Stimulated activated CD4-positive, alpha-beta T cell treated with anti-CD3 and anti-CD28 coated beads, Interleukin-1b, Interleukin-23, amount 100 ng/mL, for 1 hour (primary cell): ENCODE measurements around the gene UFD1.

Experiments
- DNase-seq, 2 donors: peaks; one replicate each; pipeline ENCODE4 v3.0.0-alpha.2; 2020; ENCODE audit warnings: low read depth in 2 of 2

The UFD1 gene

DNA sequence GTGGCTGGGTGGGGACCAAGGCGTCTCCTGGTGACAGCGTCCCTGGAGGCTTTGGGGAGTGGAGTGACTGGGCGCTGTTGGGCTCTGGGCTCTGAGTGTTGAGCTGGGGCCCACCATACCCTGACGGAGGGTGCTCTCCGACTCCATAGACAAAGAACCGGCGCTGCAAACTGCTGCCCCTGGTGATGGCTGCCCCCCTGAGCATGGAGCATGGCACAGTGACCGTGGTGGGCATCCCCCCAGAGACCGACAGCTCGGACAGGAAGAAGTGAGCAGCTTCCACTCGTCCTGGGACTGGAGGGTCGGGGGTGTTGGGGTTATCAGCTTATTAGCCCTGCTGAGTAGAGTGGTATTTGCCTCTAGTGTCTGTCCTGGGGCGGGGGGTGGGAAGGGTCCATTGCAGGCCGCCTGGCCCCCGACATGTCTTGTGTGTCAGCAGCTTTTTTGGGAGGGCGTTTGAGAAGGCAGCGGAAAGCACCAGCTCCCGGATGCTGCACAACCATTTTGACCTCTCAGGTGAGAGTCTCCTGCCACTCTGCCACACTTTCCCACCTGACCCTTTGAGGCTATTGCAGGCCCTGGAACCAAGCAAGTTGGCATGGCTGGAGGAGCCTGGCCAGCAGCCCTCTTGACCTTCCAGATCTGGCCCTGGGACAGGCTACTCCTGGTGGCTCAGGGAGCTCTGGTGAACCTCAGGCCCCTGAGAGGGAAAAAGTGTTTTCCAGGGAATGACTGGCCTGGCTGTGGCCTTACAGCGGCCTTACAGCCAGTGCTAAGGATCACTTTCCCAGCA, 37.6 kb upstream of the UFD1 start:
- DNase-seq: no peak

DNA sequence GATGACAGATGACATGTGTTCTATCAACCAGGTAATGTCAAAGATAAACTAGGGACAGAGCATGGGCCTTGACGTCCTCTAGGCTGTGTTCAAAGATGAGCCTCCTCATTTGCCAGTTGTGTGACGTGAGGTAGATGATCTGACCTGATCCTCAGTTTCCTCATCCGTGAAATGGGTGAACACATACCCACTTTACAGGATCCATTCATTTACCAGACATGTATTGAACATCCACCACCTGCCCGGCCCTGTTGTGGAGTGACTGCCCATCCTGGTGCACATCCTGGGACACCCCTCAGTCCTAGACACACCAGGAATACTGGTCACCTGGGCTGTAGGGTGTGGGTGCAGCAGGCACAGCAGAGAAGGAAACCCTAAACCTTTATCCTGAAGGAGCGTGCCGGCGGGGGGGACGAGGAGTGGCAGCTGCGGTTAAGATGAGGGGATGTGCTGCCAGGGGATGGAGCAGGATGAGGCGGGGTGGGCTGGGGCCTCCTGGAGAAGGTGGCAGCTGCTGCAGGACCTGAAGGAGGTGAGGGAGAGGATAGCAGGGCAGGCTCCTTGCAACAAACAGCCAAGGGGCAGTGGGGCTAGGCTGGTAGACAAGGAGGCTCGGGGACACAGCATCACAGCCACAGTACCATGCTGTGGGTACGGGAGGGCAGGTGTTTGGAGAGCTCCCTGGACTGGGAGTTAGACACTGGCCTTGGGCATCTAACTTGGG, 36.8 kb upstream of the UFD1 start:
- DNase-seq: no peak

DNA sequence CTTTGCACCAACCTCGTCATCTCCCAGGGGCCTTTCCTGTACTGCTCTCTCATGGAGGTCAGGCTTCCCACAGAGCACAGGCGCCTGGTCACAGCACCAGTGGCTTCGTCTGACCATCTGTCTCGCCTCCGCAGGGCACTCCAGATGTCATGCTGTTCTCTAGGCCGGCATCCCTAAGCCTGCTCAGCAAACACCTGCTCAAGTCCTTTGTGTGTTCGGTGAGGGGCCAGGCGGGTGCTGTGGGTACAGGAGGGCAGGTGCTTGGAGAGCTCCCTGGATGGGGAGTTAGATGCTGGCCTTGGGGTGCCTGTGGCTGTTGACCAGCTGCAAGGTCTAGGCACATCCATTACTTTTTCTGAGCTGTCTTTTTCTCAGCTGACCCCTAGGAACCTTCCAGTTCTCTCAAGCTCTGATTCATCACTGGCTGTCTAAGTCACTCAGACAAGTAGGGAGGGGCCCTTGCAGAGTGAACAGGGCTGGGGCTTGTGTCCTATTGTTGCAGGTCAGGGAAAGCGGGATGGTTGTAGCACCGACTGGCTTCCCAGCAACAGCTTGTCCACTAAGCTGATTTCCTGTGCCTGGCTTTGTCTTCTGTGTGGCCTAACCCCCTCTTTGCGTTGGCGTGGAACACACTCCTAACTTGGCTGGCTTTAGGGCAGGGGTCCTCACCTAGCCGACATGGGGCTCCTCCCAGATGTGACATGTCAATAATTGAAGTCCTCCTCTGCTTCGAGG, 36.0 kb upstream of the UFD1 start:
- DNase-seq: no peak

DNA sequence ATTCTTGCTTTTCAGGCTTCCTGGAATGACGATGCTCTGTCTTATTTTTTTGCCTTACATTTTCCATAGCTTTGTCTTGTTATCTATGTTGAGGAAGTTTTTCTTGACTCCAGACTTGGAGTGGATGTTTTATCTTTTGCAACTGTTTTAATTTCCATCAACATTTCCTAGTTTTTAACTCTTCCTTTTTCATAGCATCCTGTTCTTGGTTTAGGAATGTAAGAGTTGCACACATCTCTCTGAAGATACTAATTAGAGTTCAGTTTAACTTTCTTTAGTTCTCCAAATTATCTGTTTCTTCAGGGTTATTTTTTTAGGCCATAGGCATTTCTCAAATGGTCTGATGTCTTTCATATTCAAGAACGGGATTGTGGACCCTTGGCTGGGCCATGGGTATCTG, 34.8 kb upstream of the UFD1 start:
- no peak for DNase-seq

DNA sequence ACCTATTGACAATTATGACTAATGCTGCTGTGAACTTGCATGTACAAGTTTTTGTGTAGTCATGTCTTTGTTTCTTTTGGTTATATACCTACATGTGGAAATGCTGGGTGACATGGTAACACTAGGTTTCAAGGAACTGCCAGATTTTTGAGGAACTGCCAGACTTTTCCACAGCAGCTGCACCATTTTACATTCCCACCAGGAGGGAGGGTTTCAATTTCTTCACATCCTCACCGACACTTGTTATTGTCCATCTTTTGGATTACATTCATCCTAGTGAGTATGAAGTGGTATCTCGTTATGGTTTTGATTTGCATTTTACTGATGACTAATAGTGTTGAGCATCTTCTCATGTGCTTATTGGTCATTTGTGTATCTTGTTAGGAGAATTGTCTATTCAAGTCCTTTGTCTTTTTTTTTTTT, 31.9 kb upstream of the UFD1 start:
- DNase-seq: no peak

DNA sequence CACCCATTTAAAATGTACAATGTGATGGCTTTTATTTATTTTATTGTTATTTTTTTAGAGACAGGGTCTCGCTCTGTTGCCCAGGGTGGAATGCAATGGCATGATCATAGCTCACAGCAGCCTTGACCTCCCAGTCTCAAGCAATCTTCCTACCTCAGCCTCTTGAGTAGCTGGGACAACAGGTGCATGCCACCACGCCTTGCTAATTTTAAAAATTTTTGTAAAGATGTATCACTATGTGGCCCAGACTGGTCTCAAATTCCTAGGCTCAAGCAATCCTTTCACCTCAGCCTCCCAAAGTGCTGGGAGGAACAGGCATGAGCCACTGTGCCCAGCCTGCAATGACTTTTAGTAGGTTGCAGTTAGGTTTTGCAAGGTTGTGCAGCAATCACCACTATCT, 30.9 kb upstream of the UFD1 start:
- DNase-seq: no peak

DNA sequence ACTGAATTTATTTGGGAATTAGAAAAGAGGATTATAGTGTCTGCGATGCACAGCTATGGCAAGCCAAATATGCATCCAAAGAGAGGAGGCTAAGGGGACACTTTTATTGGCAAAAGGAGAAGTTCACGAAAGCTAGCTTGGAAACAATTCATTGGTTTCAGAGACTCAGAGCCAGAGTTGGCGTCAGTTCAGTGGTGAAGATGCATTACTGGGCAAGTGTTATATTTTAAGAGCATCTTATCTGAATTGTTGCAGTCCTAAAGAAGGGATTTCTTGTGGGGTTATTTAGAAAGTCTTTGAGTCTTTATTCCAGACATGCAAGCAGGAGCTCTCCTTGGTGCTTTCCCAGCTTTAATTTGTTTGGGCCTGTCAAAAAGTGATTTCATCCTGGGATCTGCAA, 30.2 kb upstream of the UFD1 start:
- no peak for DNase-seq

DNA sequence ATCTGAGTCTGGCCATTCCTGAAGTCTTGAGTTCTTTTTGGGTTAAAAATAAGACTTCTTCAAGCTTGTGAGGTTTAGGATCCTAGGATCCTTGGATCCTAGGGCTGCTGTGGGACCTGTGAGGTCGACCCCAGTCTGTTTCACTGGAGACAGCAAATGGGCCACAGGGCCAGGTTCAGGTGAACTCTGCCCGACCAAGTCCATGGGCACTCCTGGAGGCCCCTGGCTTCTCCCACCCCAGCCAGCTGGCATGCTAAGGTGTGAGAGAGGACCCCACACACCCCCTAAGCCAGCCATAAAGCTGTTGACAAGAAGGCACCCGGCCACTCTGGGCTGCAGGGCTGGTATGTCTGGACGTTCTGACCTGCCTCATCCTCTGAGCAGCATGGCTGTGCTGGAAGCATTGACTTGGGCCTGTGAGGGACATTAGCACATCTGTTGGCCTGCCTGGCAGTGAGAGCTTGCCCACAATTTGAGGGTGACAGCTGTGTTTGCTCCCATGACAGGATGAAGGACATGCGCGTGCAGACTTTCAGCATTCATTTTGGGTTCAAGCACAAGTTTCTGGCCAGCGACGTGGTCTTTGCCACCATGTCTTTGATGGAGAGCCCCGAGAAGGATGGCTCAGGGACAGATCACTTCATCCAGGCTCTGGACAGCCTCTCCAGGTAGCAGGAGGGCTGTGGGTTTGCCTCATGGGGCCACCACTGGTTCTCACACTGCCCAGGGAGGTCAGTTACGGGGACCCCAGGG, 29.2 kb upstream of the UFD1 start:
- no peak for DNase-seq

DNA sequence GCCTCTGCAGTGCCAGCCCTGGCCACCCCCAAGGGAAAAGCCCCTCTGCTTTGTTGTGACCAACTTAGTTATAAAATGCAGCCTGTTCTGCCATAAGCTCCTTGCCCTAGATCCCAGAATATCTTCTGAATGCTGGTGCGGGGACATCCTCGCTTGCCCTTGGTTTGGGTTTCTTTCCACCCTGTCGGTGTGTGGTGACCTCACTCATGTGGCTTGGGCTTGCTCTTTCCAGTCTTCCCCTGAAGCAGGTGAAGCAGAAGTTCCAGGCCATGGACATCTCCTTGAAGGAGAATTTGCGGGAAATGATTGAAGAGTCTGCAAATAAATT, 28.5 kb upstream of the UFD1 start:
- DNase-seq: no peak

DNA sequence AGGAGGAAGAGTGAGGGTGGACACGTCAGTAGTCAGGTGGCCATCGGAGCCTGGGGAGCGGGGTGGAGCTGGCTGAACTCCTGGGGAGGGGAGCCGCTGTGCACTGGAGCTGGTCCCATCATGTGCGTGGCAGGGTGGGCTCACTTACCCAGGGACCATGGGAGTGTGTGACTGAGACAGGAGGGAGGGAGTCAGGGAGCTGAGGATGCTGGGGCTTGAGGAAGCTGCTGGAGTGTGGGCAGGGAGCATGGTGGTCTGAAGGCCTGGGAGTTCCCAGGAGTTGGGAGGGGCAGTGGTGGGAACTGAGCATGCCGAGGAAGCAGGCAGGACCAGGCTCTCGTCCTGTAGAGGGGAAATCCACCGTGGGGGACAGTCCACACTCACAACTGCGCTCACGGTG, 27.2 kb upstream of the UFD1 start:
- DNase-seq: no peak

DNA sequence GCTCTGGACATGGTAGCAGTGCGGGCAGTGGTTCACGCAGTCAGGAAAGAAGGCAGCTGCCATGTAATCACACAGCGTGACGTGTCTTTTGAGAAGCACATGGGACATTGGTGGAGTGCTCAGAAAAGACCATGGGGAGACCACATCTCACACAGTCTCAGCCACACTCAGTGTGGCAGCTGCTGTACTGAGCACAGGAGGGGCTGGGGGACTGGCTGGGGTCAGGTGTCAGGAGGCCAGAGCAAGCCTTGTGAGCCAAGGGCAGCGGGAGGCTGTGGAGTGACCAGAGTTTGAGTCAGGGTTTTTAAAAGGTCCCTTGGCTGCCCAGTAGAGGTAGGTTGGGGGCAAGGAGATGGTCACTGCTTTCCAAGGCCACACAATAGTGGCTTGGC, 26.7 kb upstream of the UFD1 start:
- no peak for DNase-seq

DNA sequence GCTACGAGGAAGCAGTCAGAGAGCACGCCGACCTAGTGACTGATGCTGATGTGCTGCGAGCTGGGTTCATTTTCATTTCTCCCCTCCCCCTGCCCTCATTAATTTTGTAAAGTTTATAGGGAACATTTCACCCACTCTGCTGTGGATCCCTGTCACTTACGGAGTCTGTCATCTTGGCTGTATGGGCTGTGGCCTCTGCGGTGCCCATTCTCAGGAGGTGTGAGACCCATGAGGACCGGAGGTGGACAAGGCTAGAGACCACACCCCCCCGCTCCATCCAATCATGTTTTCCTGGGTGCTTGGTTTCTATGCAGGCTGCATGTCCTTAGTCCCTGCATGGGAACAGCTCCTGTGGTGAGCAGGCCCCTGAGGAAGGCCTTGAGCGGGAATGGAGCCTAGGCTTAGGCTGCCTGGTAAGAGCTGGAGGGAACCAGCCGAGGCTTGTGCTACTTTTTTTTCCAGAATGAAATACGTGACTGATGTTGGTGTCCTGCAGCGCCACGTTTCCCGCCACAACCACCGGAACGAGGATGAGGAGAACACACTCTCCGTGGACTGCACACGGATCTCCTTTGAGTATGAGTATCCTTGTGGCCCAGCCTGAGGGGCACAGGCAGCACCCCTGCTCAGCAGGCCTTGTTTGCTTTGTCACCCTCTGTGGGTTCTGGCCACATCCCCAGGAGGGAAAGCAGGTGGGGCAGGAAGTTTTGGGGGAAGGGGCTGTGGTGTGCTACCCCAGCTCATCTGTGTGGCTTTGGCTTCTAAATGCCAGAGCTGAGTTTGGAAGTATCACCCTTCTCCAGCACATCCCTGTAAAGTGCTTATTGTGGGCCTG, 26.1 kb upstream of the UFD1 start:
- no peak for DNase-seq

DNA sequence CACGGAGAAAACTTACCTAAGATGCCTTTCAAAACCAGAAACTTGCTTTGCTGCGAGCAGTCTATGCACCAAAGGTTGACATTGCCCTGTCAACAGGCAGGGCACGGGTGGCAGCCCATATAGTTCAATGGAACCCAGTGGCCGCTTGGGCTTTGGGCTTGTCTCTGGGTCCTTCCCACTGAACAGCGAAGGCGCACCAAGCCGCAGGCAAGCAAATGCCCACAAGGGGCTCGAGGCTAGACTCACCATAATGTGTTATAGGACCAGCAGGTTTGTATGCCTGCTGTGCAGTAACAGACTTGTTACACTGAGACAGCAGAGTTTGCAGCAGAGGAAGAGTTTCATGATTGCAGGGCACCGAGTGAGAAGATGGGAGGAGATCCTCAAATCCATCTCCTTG, 24.9 kb upstream of the UFD1 start:
- no peak for DNase-seq

DNA sequence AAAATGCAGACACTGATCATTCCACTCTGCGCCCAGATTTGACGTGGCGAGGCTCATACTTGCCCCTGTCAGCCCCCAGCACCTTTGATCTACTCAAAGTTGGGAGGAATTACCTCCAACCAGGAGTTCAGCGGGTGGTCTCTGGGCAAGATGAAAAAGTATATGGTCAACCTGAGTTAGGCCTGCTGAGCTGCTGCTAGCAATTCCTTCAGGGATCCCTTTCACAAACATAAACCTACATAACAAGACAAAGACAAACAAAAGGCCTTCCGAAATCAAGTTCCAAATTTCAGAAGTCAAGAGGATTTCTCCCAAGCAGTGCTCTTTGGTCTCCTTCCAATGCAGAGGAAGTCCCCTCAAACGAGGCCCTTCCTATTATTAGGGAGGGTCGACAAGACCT, 24.4 kb upstream of the UFD1 start:
- no peak for DNase-seq

DNA sequence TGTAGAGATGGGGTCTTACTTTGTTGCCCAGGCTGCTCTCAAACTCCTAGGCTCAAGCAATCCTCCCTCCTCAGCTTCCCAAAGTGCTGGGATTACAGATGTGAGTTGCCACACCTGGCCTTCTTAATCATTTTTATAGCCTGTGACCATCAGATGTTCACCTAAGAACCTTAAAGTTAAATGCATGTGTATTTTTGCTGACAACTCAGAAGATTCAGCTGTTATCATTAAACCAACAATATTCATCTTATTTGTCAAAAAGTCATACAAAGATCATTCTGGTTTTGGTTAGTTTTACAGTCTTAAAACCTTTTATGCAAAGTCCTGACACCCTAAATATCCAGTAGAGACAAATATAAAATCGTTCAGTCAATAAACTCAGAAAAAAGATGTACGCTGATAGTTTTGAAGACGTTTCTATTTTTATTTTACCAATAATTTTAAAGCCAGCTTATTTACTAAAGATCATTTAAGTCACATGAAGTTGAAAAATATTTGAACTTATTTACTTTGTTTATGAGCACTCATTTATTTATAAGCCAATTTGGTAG, 23.0 kb upstream of the UFD1 start:
- DNase-seq: no peak

DNA sequence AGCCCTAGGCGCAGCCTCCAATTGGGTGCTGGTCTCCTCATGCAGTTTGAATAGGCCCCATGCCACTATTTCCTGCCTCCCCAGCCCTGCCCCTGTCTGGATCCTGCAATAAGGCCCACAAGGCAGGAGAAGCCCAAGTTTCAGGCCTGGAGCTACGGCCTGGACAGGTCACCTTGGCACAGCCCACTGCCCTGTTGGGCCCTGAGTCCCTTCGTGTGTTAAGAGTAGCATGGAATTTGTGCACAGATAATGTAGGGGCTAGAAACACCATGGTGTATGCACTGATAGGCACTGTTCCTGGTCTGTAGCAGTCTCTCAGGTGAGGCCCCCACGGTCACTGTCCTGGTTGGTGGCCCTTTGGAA, 20.9 kb upstream of the UFD1 start:
- DNase-seq: no peak

DNA sequence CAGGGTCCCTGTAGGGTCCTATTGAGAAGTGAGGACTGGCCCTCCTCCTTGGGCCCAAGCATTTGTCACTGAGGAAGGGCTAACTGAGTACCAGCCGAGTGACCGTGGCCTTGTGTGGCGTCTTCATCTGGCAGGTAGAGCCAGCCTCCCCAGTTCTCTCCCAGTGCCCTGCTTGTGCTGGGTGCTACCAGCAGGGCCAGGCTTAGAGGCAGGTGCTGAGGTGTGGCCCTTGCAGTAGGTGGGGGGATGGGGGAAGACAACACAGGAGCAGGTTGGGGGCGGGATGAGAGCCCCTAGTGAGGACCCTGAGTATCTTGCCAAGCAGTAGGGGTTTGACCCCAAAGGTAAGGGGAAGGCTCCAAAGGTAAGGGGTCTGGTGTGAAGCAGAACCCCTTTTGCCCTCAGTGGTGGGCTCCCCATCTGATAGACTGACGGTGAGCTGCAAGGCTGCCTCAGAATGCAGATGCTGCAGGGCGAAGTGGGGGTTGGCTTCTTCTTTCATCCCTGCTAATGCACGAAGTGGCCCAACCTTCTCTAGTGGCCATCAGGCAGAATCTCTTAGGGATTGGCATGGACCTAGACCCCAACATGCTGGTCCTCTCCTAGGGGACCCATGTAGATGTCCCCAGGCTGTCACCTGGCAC, 20.4 kb upstream of the UFD1 start:
- no peak for DNase-seq

DNA sequence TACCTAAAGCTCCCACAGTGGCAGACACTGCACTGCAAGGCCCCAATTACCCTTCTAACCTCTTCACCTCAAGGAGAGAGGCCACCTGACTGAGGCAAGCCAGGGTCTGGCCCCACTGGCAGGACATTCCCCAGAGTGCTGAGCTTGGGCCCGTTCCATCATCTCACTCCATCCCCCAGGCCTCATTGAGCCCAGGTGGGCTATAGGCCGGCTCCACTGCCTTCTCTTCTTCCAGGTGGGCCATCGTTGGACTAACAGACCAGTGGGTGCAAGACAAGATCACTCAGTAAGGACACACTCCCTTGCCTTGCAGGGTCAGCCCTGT, 19.8 kb upstream of the UFD1 start:
- no peak for DNase-seq

DNA sequence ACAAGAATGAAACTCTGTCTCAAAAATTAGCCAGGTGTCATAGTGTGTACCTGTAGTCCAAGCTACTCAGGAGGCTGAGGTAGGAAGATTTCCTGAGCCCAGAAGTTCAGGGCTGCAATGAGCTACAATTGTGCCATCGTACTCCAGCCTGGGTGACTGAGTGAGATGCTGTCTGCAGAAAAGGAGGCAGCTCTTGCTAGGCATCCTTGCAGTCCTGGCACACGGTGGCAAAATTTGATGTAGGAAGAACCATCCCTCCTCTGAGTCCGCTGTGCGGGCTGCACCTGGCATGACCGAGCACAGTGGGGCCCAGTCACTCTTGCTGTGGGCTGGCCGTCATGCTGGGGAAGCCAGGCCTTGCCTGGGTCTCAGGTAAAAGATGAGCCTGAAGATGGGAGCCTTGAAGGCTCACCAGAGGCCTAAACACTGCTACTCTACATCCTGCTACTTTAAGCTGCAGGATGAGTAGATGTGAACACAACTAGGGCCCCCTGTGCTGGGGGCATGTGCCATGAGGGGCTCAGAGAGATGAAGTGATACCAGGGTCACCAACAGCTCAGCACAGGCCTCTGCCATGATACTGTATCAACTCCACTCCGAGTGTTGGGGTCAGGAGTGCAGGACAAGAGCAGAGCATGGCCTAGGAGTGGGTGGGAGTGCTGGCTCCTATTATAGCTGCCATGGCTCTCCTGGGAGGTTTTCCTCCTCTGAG, 19.3 kb upstream of the UFD1 start:
- DNase-seq: no peak

DNA sequence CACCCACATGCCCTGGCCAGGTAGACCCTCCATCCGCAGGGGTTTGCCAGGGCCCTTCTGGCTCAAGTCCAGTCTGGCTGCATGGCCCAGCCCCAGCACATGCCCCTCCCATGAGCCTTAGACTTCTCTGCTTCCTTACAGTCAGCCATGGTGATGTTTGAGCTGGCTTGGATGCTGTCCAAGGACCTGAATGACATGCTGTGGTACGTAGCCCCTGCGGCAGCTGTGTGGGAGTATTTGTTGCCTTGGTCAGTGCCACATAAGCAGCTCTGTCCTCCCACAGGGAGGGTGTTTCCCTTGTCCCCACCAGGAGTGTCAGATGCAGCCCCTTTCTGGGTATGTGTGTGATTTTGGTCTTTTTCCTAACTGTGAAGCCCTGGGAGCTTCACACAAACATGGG, 18.3 kb upstream of the UFD1 start:
- DNase-seq: no peak
